GM12878 (cell line): Measurements from ENCODE around the gene RAD51. TPM values are rescaled to one million over a fixed set of nuclear protein-coding genes. Genes with fewer than 3 reads are reported as not detected.

Experiments used
- ATAC-seq: fragments of 200-7000 bp; cut with Tn5 transposase; 3 replicates; pipeline ENCODE4 v1.9.1; 2020; ENCODE audit warnings: mild to moderate bottlenecking, moderate library complexity
- BruUV-seq: library from RNA; stranded (reverse); fragments of 400-500 nt; replicated peaks from 2 replicates; lab custom pipeline; 2021; lab: Mats Ljungman, UMichigan
- CTCF ChIA-PET: fragments of 300-600 bp; sonication (Branson Sonifier 250); formaldehyde crosslinking; extraction: SDS; loops from one replicate; lab custom pipeline; 2021; ENCODE audit warnings: inconsistent platforms; lab: Yijun Ruan, JAX
- POLR2A ChIA-PET: fragments of 350-600 bp; formaldehyde crosslinking; extraction: SDS; loops from one replicate; lab custom pipeline; 2021; ENCODE audit warnings: inconsistent platforms; lab: Charles Lee
- RAD21 ChIA-PET: fragments of 300-600 bp; sonication (Branson Sonifier 250); formaldehyde crosslinking; loops from one replicate; lab custom pipeline; 2023; ENCODE audit warnings: antibody characterized with exemption; ENCODE audit not compliant: unreplicated experiment; lab: Charles Lee
- SMC1A ChIA-PET: fragments of 300-600 bp; sonication (Branson Sonifier 250); formaldehyde crosslinking; loops from one replicate; lab custom pipeline; 2023; ENCODE audit not compliant: unreplicated experiment, uncharacterized antibody; lab: Charles Lee
- DNase-seq: peaks from one replicate; pipeline ENCODE4 v3.0.0-alpha.2; 2011; ENCODE audit warnings: low read depth, low spot score
- FAIRE-seq: peaks from 3 replicates; lab custom pipeline; 2011; peaks lifted over from hg19 to GRCh38; lab: Jason Lieb, UNC
- H2AFZ ChIP-seq: 2 replicates; pipeline ENCODE4 v1.6.0; 2011; ENCODE audit warnings: low read depth, low read length, control low read depth; ENCODE audit not compliant: control insufficient read depth
- H3K27ac ChIP-seq: 2 replicates; pipeline ENCODE4 v1.5.1; 2011; ENCODE audit warnings: control low read depth; ENCODE audit not compliant: control insufficient read depth, insufficient read depth
- H3K27me3 ChIP-seq, 2 experiments: replicated peaks in 1 of 2; 2 replicates each; pipeline versions ENCODE4 v1.6.0 to v1.6.1; 2011; ENCODE audit warnings: low read length in 1 of 2; ENCODE audit not compliant: control insufficient read depth in 2 of 2, insufficient read depth in 2 of 2
- H3K36me3 ChIP-seq, 2 experiments: 2 replicates each; pipeline ENCODE4 v1.5.1; 2011; ENCODE audit warnings: low read length in 1 of 2; ENCODE audit not compliant: control insufficient read depth in 2 of 2, insufficient read depth in 2 of 2
- H3K4me1 ChIP-seq: 2 replicates; pipeline ENCODE4 v1.6.1; 2011; ENCODE audit warnings: mild to moderate bottlenecking, low read length, moderate library complexity, mixed read lengths; ENCODE audit not compliant: control insufficient read depth, insufficient read depth
- H3K4me2 ChIP-seq: 2 replicates; pipeline ENCODE4 v1.6.0; 2011; ENCODE audit warnings: control low read depth; ENCODE audit not compliant: control insufficient read depth, insufficient read depth
- H3K4me3 ChIP-seq: fragments of 200-600 bp; sonication (generic); 2 replicates; pipeline ENCODE4 v1.5.1; 2016
- H3K79me2 ChIP-seq: 2 replicates; pipeline ENCODE4 v1.6.0; 2011; ENCODE audit warnings: low read length; ENCODE audit not compliant: control insufficient read depth, insufficient read depth
- H3K9ac ChIP-seq: 2 replicates; pipeline ENCODE4 v1.8.0; 2011; ENCODE audit warnings: low read length, control low read depth, mixed read lengths; ENCODE audit not compliant: control insufficient read depth, insufficient read depth
- H3K9me3 ChIP-seq: replicated peaks from 3 replicates; pipeline ENCODE4 v1.5.1; 2011; ENCODE audit warnings: mild to moderate bottlenecking, low read length; ENCODE audit not compliant: control insufficient read depth, insufficient read depth
- H4K20me1 ChIP-seq: 2 replicates; pipeline ENCODE4 v1.6.0; 2011; ENCODE audit not compliant: control insufficient read depth, insufficient read depth
- E2F8 ChIP-seq: fragments of 450-650 bp; IDR thresholded peaks from 2 replicates; pipeline ENCODE4 v1.6.1; 2018; ENCODE audit warnings: mild to moderate bottlenecking, low read depth, moderate library complexity; ENCODE audit not compliant: partially characterized antibody
- FOXM1 ChIP-seq: IDR thresholded peaks from 2 replicates; pipeline ENCODE4 v1.6.1; 2012; ENCODE audit warnings: low read depth, mild to moderate bottlenecking, inconsistent platforms, low read length, moderate library complexity
- HSF1 ChIP-seq: fragments of 150-350 bp; IDR thresholded peaks from 2 replicates; pipeline ENCODE4 v1.6.1; 2014; ENCODE audit warnings: mild to moderate bottlenecking, low read depth, low read length
- IKZF1 ChIP-seq: fragments of 450-650 bp; conservative IDR thresholded peaks from 2 replicates; pipeline ENCODE4 v1.6.1; 2017; ENCODE audit warnings: antibody characterized with exemption, mild to moderate bottlenecking
- MEF2A ChIP-seq: IDR thresholded peaks from 2 replicates; pipeline ENCODE4 v1.6.1; 2011; ENCODE audit warnings: low read depth, mild to moderate bottlenecking, low read length, moderate library complexity; ENCODE audit not compliant: insufficient read depth
- MLLT1 ChIP-seq: fragments of 450-650 bp; IDR thresholded peaks from 2 replicates; pipeline ENCODE4 v1.6.1; 2016; ENCODE audit warnings: mild to moderate bottlenecking
- NKRF ChIP-seq: fragments of 450-650 bp; conservative IDR thresholded peaks from 2 replicates; pipeline ENCODE4 v1.6.1; 2017; ENCODE audit warnings: mild to moderate bottlenecking, moderate library complexity
- PAX8 ChIP-seq: fragments of 450-650 bp; IDR thresholded peaks from 2 replicates; pipeline ENCODE4 v1.6.1; 2017; ENCODE audit warnings: mild to moderate bottlenecking, moderate library complexity
- POLR2A ChIP-seq: IDR thresholded peaks from 2 replicates; pipeline ENCODE4 v1.6.1; 2011; ENCODE audit warnings: low read depth, mild to moderate bottlenecking, low read length
- POU2F2 ChIP-seq: IDR thresholded peaks from 3 replicates; pipeline ENCODE4 v1.6.1; 2011; ENCODE audit warnings: low read depth, mild to moderate bottlenecking, low read length, borderline replicate concordance
- SMAD1 ChIP-seq: fragments of 450-650 bp; IDR thresholded peaks from 2 replicates; pipeline ENCODE4 v1.6.1; 2018; ENCODE audit warnings: mild to moderate bottlenecking, low read depth; ENCODE audit not compliant: partially characterized antibody
- SMC3 ChIP-seq: IDR thresholded peaks from 2 replicates; pipeline ENCODE4 v1.6.1; 2011; ENCODE audit warnings: low read length, improper control_type of control experiment, borderline replicate concordance
- SREBF2 ChIP-seq: IDR thresholded peaks from 2 replicates; pipeline ENCODE4 v1.6.1; 2012; ENCODE audit warnings: mild to moderate bottlenecking, low read length
- ZSCAN29 ChIP-seq: fragments of 450-650 bp; IDR thresholded peaks from 2 replicates; pipeline ENCODE4 v1.6.1; 2017; ENCODE audit warnings: mild to moderate bottlenecking, moderate library complexity
- WGBS: methylation state at CpG from one replicate; pipeline ENCODE4 v1.1.6; 2016; ENCODE audit warnings: low lambda C conversion rate; ENCODE audit not compliant: insufficient replicate concordance, insufficient coverage; ENCODE audit errors: missing lambda C conversion rate; 5-methylcytosine and 5-hydroxymethylcytosine counted together
- in situ Hi-C: fragments of 300-500 bp; cut with MboI; formaldehyde crosslinking; loops from 9 replicates; pipeline ENCODE4 v1.14.3; 2018; ENCODE audit warnings: mixed read lengths
- intact Hi-C: fragments of 100-400 bp; cut with micrococcal nuclease; formaldehyde crosslinking; loops from one replicate; pipeline ENCODE4 v1.14.2; 2022; ENCODE audit not compliant: unreplicated experiment
- polyA plus RNA-seq, 11 experiments: library from polyadenylated mRNA; depleted of rRNA in 4 of 11; unstranded in 6 of 11; stranded (reverse) in 5 of 11; fragments of >200 nt; fragmentation: Nextera tagmentation in 4 of 11; fragmentation: Illumina TruSeq in 1 of 11; extraction: Ambion mirVana in 4 of 11; extraction: Trizol in 1 of 11; gene quantifications; 1 replicate in 1 of 11; 2 replicates in 10 of 11; pipeline versions ENCODE4 v1.2.1 to v1.2.3, GENCODE V29; 2011 to 2016; ENCODE audit warnings: inconsistent platforms in 2 of 11, missing spikeins in 2 of 11, low read depth in 1 of 11
- total RNA-seq, 4 experiments: library from RNA; depleted of rRNA in 3 of 4; stranded (reverse); fragments of >200 nt in 3 of 4; fragmentation: Illumina TruSeq in 1 of 4; extraction: Trizol in 1 of 4; gene quantifications; 2 replicates each; pipeline versions ENCODE4 v1.2.1 to v1.2.3, GENCODE V29; 2013 to 2021

RAD51 gene
- total and polyA plus RNA-seq, 10 of the 15 experiments (the other 5 are each of a cell fraction or from before 2014, with no cell fraction given): 13.1 to 55.0 (median 30.6) TPM

- Histone ChIP-seq H3K9me3 (no peaks in the 10 kb centered on the region), H3K27ac (no peak overlapping the region), H3K4me2 (no peak overlapping the region), H3K27me3 (no peaks in the 10 kb centered on the region), H3K4me1 (peaks cover 3% of the 10 kb centered on the region), H2AFZ (no peak overlapping the region), H3K4me3 (no peak overlapping the region), H3K9ac (no peak overlapping the region), H3K79me2 (peaks cover 13% of the 10 kb centered on the region), H3K36me3 (peaks cover 16 to 17% of the 10 kb centered on the region in 2 experiments), H4K20me1 (no peaks in the 10 kb centered on the region)
- 100% methylated on average over 4 of the region's 4 CpGs for whole genome bisulfite sequencing
- no TSS peak for BruUV-seq
- DNase-seq: no peak
- CTCF ChIA-PET: interaction anchor here (1.1 to 3.5 kb wide), 2 partner anchors 33 to 36 kb away, joined by 3 to 20 read pairs; no protein-coding TSS in a partner anchor
- FAIRE-seq: no peak
- intact Hi-C loops: loop anchor here (5.0 kb wide), 1 partner anchor 33 kb away; no protein-coding TSS in a partner anchor
- SMC1A ChIA-PET: interaction anchor here (1.1 kb wide), 1 partner anchor 36 kb away, joined by 5 read pairs; no protein-coding TSS in a partner anchor
- ATAC-seq: no peak
- in situ Hi-C loops: no loop called here
- RAD21 ChIA-PET: no interaction called here
- TF ChIP-seq SMC3 (no peak), E2F8 (no peak), PAX8 (no peak), HSF1 (no peak), MEF2A (no peak), IKZF1 (no peak), FOXM1 (no peak), MLLT1 (no peak), POU2F2 (no peak), SREBF2 (no peak), SMAD1 (no peak), POLR2A (no peak), NKRF (no peak), ZSCAN29 (no peak)
- POLR2A ChIA-PET: no interaction called here
Measured at GRCh38 chr15:40749151-40749630, 54.2 kb downstream of the RAD51 start.
